Astrocyte of the cerebellum (primary cell): ENCODE data around the gene RIPOR2.

Experiments
- DNase-seq: peaks from one replicate; pipeline ENCODE4 v3.0.0-alpha.2; 2011; ENCODE audit warnings: low read depth
- H3K4me3 ChIP-seq: 2 replicates; pipeline ENCODE4 v1.5.1; 2011; ENCODE audit warnings: mild to moderate bottlenecking, low read depth, low read length, moderate library complexity
- CTCF ChIP-seq: IDR thresholded peaks from 2 replicates; pipeline ENCODE4 v1.5.1; 2012; ENCODE audit warnings: low read length, low read depth, moderate library complexity, mild to moderate bottlenecking; ENCODE audit errors: missing control alignments
- in situ Hi-C: cut with HindIII; loops from 2 replicates; pipeline ENCODE4 v1.10.0; 2017; ENCODE audit warnings: low sequenced_read_pairs

The RIPOR2 gene

GRCh38 chr6:24890471-24890870 is 45.3 kb downstream of the RIPOR2 start:
- H3K4me3 ChIP-seq, result no peak overlapping the region
- in situ Hi-C loops, result no loop called here
- DNase-seq, result no peak
- no peak for TF ChIP-seq CTCF

- TF ChIP-seq CTCF, result no peak
- no peak for DNase-seq
- in situ Hi-C loops, result no loop called here
- no peak overlapping the region for H3K4me3 ChIP-seq
Measured at GRCh38 chr6:24888715-24889370, 46.9 kb downstream of the RIPOR2 start.

- no peak overlapping the region for H3K4me3 ChIP-seq
- in situ Hi-C loops, result no loop called here
- no peak for DNase-seq
- no peak for TF ChIP-seq CTCF
Measured at GRCh38 chr6:24887545-24888140, 48.1 kb downstream of the RIPOR2 start.

GRCh38 chr6:24883618-24884017 is 52.1 kb downstream of the RIPOR2 start:
- H3K4me3 ChIP-seq, result no peak overlapping the region
- in situ Hi-C loops, result no loop called here
- DNase-seq, result peak; percentile 9
- TF ChIP-seq CTCF, result no peak

- DNase-seq, result no peak
- in situ Hi-C loops, result no loop called here
- no peak for TF ChIP-seq CTCF
- H3K4me3 ChIP-seq, result no peak overlapping the region
Measured at GRCh38 chr6:24882835-24883555, 52.8 kb downstream of the RIPOR2 start.

GRCh38 chr6:24882295-24882694 is 53.5 kb downstream of the RIPOR2 start:
- in situ Hi-C loops, result no loop called here
- TF ChIP-seq CTCF, result no peak
- DNase-seq, result no peak
- H3K4me3 ChIP-seq, result no peak overlapping the region
